ENCODE data around the gene DIP2B. TPM values are rescaled to one million over a fixed set of nuclear protein-coding genes. Genes with fewer than 3 reads are reported as not detected.

Gene DIP2B
- total and polyA plus RNA-seq, 2 donors (not counting 1 experiment from before 2014, with no cell fraction given), result 12.6 to 21.0 TPM

DNA sequence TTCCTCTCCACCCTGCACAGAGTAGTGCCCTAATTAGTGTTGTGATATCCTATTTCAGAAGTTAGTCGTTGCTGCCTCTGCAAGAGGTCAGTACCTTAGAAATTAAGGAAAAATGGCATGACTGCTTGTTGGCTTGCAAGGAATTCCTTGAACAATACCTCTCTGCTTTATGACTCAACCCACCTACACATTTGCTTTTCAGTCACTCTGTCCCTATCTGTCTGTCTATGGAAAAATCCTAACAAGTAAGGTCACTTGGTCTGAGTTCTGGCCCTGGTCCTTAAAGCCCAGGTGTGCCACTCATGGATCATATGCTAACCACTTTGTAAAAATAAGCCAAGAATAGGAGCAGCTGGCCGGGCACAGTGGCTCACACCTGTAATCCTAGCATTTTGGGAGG, 142.7 kb downstream of the DIP2B start:
- peak in 1 of 2 donors; percentile 89 for DNase-seq (ENCODE audit: low read depth in 2 of 2)
- no peak overlapping the region for H3K9ac ChIP-seq (ENCODE audit: insufficient read depth, low read length)
- no peak for TF ChIP-seq EZH2 (IDR thresholded peaks at IDR 0.05; ENCODE audit: low read length, missing control alignments)
- TF ChIP-seq, protein P1, sequence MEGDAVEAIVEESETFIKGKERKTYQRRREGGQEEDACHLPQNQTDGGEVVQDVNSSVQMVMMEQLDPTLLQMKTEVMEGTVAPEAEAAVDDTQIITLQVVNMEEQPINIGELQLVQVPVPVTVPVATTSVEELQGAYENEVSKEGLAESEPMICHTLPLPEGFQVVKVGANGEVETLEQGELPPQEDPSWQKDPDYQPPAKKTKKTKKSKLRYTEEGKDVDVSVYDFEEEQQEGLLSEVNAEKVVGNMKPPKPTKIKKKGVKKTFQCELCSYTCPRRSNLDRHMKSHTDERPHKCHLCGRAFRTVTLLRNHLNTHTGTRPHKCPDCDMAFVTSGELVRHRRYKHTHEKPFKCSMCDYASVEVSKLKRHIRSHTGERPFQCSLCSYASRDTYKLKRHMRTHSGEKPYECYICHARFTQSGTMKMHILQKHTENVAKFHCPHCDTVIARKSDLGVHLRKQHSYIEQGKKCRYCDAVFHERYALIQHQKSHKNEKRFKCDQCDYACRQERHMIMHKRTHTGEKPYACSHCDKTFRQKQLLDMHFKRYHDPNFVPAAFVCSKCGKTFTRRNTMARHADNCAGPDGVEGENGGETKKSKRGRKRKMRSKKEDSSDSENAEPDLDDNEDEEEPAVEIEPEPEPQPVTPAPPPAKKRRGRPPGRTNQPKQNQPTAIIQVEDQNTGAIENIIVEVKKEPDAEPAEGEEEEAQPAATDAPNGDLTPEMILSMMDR (conservative IDR thresholded peaks at IDR 0.05 in 1 of 2, IDR thresholded peaks at IDR 0.05 in 1 of 2; ENCODE audit: low read depth in 1 of 2, low read length in 2 of 2), result no peak
- H3K27ac ChIP-seq (ENCODE audit: insufficient read depth, low read length), result no peak overlapping the region
- no peaks in the 10 kb centered on the region for H3K9me3 ChIP-seq (ENCODE audit: control insufficient read depth, insufficient read depth, low read depth, low read length)
- H3K4me2 ChIP-seq (ENCODE audit: extremely low read depth, insufficient read depth, low read length), result no peak overlapping the region
- no peak overlapping the region for H3K4me3 ChIP-seq (replicated peaks in 1 of 4; ENCODE audit: control extremely low read depth in 1 of 4, insufficient read depth in 1 of 4, low read depth in 3 of 4, low read length in 4 of 4)
- H3K79me2 ChIP-seq (ENCODE audit: control insufficient read depth, insufficient read depth, low read length), result no peaks in the 10 kb centered on the region
- no peaks in the 10 kb centered on the region for H3K36me3 ChIP-seq (ENCODE audit: control insufficient read depth, insufficient read depth, low read length)
- no peaks in the 10 kb centered on the region for H3K27me3 ChIP-seq (ENCODE audit: control insufficient read depth, insufficient read depth, low read length)
- no peak overlapping the region for H2AFZ ChIP-seq (ENCODE audit: low read length)
- H4K20me1 ChIP-seq (ENCODE audit: control insufficient read depth, extremely low read depth, insufficient read depth, low read length), result no peaks in the 10 kb centered on the region
- no peaks in the 10 kb centered on the region for H3K4me1 ChIP-seq (ENCODE audit: control insufficient read depth, extremely low read depth, insufficient read depth, low read length)

DNA sequence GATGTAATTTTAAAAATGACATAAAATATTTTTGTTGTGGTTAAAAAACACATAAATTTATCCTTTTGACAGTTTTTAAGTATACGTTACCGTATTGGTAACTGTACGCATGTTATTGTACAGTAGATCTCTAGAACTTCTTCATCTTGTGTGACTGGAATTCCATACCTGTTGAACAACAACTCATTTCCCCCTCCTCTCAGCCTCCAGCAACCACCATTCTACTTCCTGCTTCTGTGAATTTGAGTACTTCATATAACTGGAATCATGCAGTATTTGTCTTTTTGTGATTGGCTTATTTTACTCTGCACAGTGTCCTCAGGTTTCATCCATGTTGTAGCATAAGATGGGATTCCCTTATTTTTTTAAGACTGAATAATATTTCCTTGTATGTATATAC, 145.5 kb downstream of the DIP2B start:
- no peak overlapping the region for H3K4me2 ChIP-seq (ENCODE audit: extremely low read depth, insufficient read depth, low read length)
- no peak for TF ChIP-seq EZH2 (IDR thresholded peaks at IDR 0.05; ENCODE audit: low read length, missing control alignments)
- TF ChIP-seq, protein P1 (conservative IDR thresholded peaks at IDR 0.05 in 1 of 2, IDR thresholded peaks at IDR 0.05 in 1 of 2; ENCODE audit: low read depth in 1 of 2, low read length in 2 of 2), result no peak
- H2AFZ ChIP-seq (ENCODE audit: low read length), result no peak overlapping the region
- H3K4me3 ChIP-seq (replicated peaks in 1 of 4; ENCODE audit: control extremely low read depth in 1 of 4, insufficient read depth in 1 of 4, low read depth in 3 of 4, low read length in 4 of 4), result no peak overlapping the region
- no peak overlapping the region for H3K27ac ChIP-seq (ENCODE audit: insufficient read depth, low read length)
- H3K4me1 ChIP-seq (ENCODE audit: control insufficient read depth, extremely low read depth, insufficient read depth, low read length), result no peaks in the 10 kb centered on the region
- no peaks in the 10 kb centered on the region for H3K79me2 ChIP-seq (ENCODE audit: control insufficient read depth, insufficient read depth, low read length)
- no peak for DNase-seq (ENCODE audit: low read depth in 2 of 2)
- H3K9me3 ChIP-seq (ENCODE audit: control insufficient read depth, insufficient read depth, low read depth, low read length), result no peaks in the 10 kb centered on the region
- no peaks in the 10 kb centered on the region for H3K27me3 ChIP-seq (ENCODE audit: control insufficient read depth, insufficient read depth, low read length)
- no peaks in the 10 kb centered on the region for H3K36me3 ChIP-seq (ENCODE audit: control insufficient read depth, insufficient read depth, low read length)
- no peak overlapping the region for H3K9ac ChIP-seq (ENCODE audit: insufficient read depth, low read length)
- H4K20me1 ChIP-seq (ENCODE audit: control insufficient read depth, extremely low read depth, insufficient read depth, low read length), result no peaks in the 10 kb centered on the region

GRCh38 chr12:50655374-50655921, 150.7 kb downstream of the DIP2B start:
- no peak overlapping the region for H3K4me2 ChIP-seq (ENCODE audit: extremely low read depth, insufficient read depth, low read length)
- no peak for TF ChIP-seq EZH2 (IDR thresholded peaks at IDR 0.05; ENCODE audit: low read length, missing control alignments)
- TF ChIP-seq, protein P1 (conservative IDR thresholded peaks at IDR 0.05 in 1 of 2, IDR thresholded peaks at IDR 0.05 in 1 of 2; ENCODE audit: low read depth in 1 of 2, low read length in 2 of 2), result no peak
- no peaks in the 10 kb centered on the region for H3K9me3 ChIP-seq (ENCODE audit: control insufficient read depth, insufficient read depth, low read depth, low read length)
- no peak overlapping the region for H2AFZ ChIP-seq (ENCODE audit: low read length)
- no peak overlapping the region for H3K27ac ChIP-seq (ENCODE audit: insufficient read depth, low read length)
- H4K20me1 ChIP-seq (ENCODE audit: control insufficient read depth, extremely low read depth, insufficient read depth, low read length), result no peaks in the 10 kb centered on the region
- H3K4me3 ChIP-seq (replicated peaks in 1 of 4; ENCODE audit: control extremely low read depth in 1 of 4, insufficient read depth in 1 of 4, low read depth in 3 of 4, low read length in 4 of 4), result no peak overlapping the region
- no peaks in the 10 kb centered on the region for H3K36me3 ChIP-seq (ENCODE audit: control insufficient read depth, insufficient read depth, low read length)
- H3K4me1 ChIP-seq (ENCODE audit: control insufficient read depth, extremely low read depth, insufficient read depth, low read length), result no peaks in the 10 kb centered on the region
- no peaks in the 10 kb centered on the region for H3K27me3 ChIP-seq (ENCODE audit: control insufficient read depth, insufficient read depth, low read length)
- DNase-seq (ENCODE audit: low read depth in 2 of 2), result peak in 1 of 2 donors; percentile 8
- no peak overlapping the region for H3K9ac ChIP-seq (ENCODE audit: insufficient read depth, low read length)
- H3K79me2 ChIP-seq (ENCODE audit: control insufficient read depth, insufficient read depth, low read length), result no peaks in the 10 kb centered on the region
